ENCODE measurements around the gene PCNT. TPM values are rescaled to one million over a fixed set of nuclear protein-coding genes. Genes with fewer than 3 reads are reported as not detected.

PCNT gene
- total and polyA plus RNA-seq, 9 of the 15 experiments (the other 6 are each of a cell fraction or from before 2014, with no cell fraction given), result 9.1 to 53.5 (median 31.3) TPM

DNA sequence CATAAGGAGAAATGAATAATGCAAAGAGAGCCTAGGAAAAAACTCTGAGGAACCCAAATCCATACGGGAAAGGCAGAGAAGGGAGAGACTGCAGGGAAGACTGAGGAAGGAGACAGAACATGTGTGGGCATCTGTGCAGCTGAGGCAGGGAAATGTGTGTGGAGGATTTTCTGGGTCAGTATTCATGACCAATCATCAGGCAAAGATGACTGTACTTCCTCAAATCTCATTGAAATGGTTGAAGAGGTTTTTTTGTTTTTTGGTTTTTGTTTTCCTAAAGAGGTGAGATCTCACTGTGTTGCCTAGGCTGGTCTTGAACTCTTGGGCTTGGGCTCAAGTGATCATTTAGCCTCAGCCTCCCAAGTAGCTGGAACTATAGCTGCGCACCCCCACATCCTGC, 150.4 kb downstream of the PCNT start:
- ChIA-PET POLR2A (interaction anchor here (2.3 kb wide), 1 partner anchor 16 kb away, joined by 6 read pairs; no protein-coding TSS in a partner anchor), CTCF (ENCODE audit: low intra/inter-chr PET ratio) (no interaction called here)
- FAIRE-seq (no peak), ATAC-seq (no peak), DNase-seq (ENCODE audit: extremely low read depth in 1 of 4, low spot score in 3 of 4) (no peak)
- Histone ChIP-seq H3K79me2 (ENCODE audit: control insufficient read depth, insufficient read depth, low read length) (peaks cover 4% of the 10 kb centered on the region; the same call in 1 of the 3 replicates), H3K27ac (ENCODE audit: extremely low read depth, low read depth, low read length) (no peak overlapping the region), H3K4me1 (replicated peaks in 1 of 2; ENCODE audit: control insufficient read depth in 2 of 2, insufficient read depth in 2 of 2, low read length in 2 of 2) (no peaks in the 10 kb centered on the region), H3K9me1 (ENCODE audit: control insufficient read depth, insufficient read depth, low read length) (no peaks in the 10 kb centered on the region), H3K9ac (ENCODE audit: insufficient read depth in 1 of 2, low read depth in 2 of 2, low read length in 2 of 2) (no peak overlapping the region), H3K27me3 (ENCODE audit: control insufficient read depth in 2 of 2, insufficient read depth in 2 of 2, low read length in 2 of 2) (no peaks in the 10 kb centered on the region), H3K9me3 (replicated peaks; ENCODE audit: control insufficient read depth, insufficient read depth, low read depth, low read length) (no peaks in the 10 kb centered on the region), H3K4me2 (ENCODE audit: insufficient read depth, low read length) (no peak overlapping the region), H4K20me1 (replicated peaks; ENCODE audit: control insufficient read depth, insufficient read depth, low read length) (no peaks in the 10 kb centered on the region; the same call in 1 of the 2 replicates), H3K36me3 (ENCODE audit: control insufficient read depth, insufficient read depth, low read length) (peaks cover 7% of the 10 kb centered on the region; the same call in 2 of the 3 replicates), H3K4me3 (no peak overlapping the region), H2AFZ (ENCODE audit: low read depth, low read length) (no peak overlapping the region)
- TF ChIP-seq NFYB (IDR thresholded peaks at IDR 0.05; ENCODE audit: extremely low read depth, insufficient read length), result no peak
- TF ChIP-seq KLF13 (tag; IDR thresholded peaks at IDR 0.05; ENCODE audit: borderline replicate concordance, low read depth), result no peak
- TF ChIP-seq, protein P1, sequence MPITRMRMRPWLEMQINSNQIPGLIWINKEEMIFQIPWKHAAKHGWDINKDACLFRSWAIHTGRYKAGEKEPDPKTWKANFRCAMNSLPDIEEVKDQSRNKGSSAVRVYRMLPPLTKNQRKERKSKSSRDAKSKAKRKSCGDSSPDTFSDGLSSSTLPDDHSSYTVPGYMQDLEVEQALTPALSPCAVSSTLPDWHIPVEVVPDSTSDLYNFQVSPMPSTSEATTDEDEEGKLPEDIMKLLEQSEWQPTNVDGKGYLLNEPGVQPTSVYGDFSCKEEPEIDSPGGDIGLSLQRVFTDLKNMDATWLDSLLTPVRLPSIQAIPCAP (CRISPR knock-in tag; IDR thresholded peaks at IDR 0.05; ENCODE audit: borderline replicate concordance), result no peak
- TF ChIP-seq MEF2D (tag; conservative IDR thresholded peaks at IDR 0.05; ENCODE audit: low read depth), result no peak
- TF ChIP-seq, protein P2, sequence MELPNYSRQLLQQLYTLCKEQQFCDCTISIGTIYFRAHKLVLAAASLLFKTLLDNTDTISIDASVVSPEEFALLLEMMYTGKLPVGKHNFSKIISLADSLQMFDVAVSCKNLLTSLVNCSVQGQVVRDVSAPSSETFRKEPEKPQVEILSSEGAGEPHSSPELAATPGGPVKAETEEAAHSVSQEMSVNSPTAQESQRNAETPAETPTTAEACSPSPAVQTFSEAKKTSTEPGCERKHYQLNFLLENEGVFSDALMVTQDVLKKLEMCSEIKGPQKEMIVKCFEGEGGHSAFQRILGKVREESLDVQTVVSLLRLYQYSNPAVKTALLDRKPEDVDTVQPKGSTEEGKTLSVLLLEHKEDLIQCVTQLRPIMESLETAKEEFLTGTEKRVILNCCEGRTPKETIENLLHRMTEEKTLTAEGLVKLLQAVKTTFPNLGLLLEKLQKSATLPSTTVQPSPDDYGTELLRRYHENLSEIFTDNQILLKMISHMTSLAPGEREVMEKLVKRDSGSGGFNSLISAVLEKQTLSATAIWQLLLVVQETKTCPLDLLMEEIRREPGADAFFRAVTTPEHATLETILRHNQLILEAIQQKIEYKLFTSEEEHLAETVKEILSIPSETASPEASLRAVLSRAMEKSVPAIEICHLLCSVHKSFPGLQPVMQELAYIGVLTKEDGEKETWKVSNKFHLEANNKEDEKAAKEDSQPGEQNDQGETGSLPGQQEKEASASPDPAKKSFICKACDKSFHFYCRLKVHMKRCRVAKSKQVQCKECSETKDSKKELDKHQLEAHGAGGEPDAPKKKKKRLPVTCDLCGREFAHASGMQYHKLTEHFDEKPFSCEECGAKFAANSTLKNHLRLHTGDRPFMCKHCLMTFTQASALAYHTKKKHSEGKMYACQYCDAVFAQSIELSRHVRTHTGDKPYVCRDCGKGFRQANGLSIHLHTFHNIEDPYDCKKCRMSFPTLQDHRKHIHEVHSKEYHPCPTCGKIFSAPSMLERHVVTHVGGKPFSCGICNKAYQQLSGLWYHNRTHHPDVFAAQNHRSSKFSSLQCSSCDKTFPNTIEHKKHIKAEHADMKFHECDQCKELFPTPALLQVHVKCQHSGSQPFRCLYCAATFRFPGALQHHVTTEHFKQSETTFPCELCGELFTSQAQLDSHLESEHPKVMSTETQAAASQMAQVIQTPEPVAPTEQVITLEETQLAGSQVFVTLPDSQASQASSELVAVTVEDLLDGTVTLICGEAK (IDR thresholded peaks at IDR 0.05), result no peak
- TF ChIP-seq, protein P2 (CRISPR knock-in tag; IDR thresholded peaks at IDR 0.05), result no peak
- TF ChIP-seq, protein P3, sequence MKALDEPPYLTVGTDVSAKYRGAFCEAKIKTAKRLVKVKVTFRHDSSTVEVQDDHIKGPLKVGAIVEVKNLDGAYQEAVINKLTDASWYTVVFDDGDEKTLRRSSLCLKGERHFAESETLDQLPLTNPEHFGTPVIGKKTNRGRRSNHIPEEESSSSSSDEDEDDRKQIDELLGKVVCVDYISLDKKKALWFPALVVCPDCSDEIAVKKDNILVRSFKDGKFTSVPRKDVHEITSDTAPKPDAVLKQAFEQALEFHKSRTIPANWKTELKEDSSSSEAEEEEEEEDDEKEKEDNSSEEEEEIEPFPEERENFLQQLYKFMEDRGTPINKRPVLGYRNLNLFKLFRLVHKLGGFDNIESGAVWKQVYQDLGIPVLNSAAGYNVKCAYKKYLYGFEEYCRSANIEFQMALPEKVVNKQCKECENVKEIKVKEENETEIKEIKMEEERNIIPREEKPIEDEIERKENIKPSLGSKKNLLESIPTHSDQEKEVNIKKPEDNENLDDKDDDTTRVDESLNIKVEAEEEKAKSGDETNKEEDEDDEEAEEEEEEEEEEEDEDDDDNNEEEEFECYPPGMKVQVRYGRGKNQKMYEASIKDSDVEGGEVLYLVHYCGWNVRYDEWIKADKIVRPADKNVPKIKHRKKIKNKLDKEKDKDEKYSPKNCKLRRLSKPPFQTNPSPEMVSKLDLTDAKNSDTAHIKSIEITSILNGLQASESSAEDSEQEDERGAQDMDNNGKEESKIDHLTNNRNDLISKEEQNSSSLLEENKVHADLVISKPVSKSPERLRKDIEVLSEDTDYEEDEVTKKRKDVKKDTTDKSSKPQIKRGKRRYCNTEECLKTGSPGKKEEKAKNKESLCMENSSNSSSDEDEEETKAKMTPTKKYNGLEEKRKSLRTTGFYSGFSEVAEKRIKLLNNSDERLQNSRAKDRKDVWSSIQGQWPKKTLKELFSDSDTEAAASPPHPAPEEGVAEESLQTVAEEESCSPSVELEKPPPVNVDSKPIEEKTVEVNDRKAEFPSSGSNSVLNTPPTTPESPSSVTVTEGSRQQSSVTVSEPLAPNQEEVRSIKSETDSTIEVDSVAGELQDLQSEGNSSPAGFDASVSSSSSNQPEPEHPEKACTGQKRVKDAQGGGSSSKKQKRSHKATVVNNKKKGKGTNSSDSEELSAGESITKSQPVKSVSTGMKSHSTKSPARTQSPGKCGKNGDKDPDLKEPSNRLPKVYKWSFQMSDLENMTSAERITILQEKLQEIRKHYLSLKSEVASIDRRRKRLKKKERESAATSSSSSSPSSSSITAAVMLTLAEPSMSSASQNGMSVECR (CRISPR knock-in tag; IDR thresholded peaks at IDR 0.05), result no peak
- in situ Hi-C loops (cut with MboI) (no loop called here), intact Hi-C loops (cut with micrococcal nuclease) (no loop called here)
- 63% methylated on average over 2 of the region's 2 CpGs for WGBS (ENCODE audit: insufficient coverage, low coverage, missing lambda C conversion rate)
- BruUV-seq (replicated peaks), result no TSS peak
